EL (cell line): Measurements from ENCODE around the gene ADAMTS2.
A peak's percentile ranks its signal among the peaks of the same experiment; 100 is the strongest.

Source experiments
- DNase-seq: peaks from one replicate; pipeline ENCODE4 v3.0.0-alpha.2; 2016

ADAMTS2 gene

GRCh38 chr5:179345433-179346321 is at the start of gene ADAMTS2:
Gene ADAMTS2 (minus strand): TSS chr5:179345461. CDS start chr5:179345328, 133 bp downstream.
- peak; percentile 71 for DNase-seq

- DNase-seq: peak; percentile 81
Observed at GRCh38 chr5:179393078-179393477, 47.8 kb upstream of the ADAMTS2 start.

- no peak for DNase-seq
Observed at GRCh38 chr5:179387151-179388110, 42.2 kb upstream of the ADAMTS2 start.

- DNase-seq: no peak
Observed at GRCh38 chr5:179385914-179386313, 40.7 kb upstream of the ADAMTS2 start.

GRCh38 chr5:179382486-179382885 is 37.2 kb upstream of the ADAMTS2 start:
- DNase-seq: no peak

- DNase-seq: no peak
Observed at GRCh38 chr5:179381691-179382090, 36.4 kb upstream of the ADAMTS2 start.

- DNase-seq: no peak
Observed at GRCh38 chr5:179380211-179381035, 35.2 kb upstream of the ADAMTS2 start.

GRCh38 chr5:179379321-179379890 is 34.1 kb upstream of the ADAMTS2 start:
- no peak for DNase-seq

GRCh38 chr5:179378441-179379271 is 33.4 kb upstream of the ADAMTS2 start:
- DNase-seq: peak; percentile 80

GRCh38 chr5:179378116-179378440 is 32.8 kb upstream of the ADAMTS2 start:
- DNase-seq: no peak

- no peak for DNase-seq
Observed at GRCh38 chr5:179377421-179378115, 32.3 kb upstream of the ADAMTS2 start.

- DNase-seq: no peak
Observed at GRCh38 chr5:179376701-179377420, 31.6 kb upstream of the ADAMTS2 start.

GRCh38 chr5:179375831-179376365 is 30.6 kb upstream of the ADAMTS2 start:
- DNase-seq: no peak

- no peak for DNase-seq
Observed at GRCh38 chr5:179375236-179375685, 30.0 kb upstream of the ADAMTS2 start.

GRCh38 chr5:179374506-179375235 is 29.4 kb upstream of the ADAMTS2 start:
- no peak for DNase-seq

- DNase-seq: no peak
Observed at GRCh38 chr5:179373961-179374505, 28.8 kb upstream of the ADAMTS2 start.

GRCh38 chr5:179373101-179373934 is 28.1 kb upstream of the ADAMTS2 start:
- DNase-seq: no peak
